ENCODE data around the gene SAA1.

DNA sequence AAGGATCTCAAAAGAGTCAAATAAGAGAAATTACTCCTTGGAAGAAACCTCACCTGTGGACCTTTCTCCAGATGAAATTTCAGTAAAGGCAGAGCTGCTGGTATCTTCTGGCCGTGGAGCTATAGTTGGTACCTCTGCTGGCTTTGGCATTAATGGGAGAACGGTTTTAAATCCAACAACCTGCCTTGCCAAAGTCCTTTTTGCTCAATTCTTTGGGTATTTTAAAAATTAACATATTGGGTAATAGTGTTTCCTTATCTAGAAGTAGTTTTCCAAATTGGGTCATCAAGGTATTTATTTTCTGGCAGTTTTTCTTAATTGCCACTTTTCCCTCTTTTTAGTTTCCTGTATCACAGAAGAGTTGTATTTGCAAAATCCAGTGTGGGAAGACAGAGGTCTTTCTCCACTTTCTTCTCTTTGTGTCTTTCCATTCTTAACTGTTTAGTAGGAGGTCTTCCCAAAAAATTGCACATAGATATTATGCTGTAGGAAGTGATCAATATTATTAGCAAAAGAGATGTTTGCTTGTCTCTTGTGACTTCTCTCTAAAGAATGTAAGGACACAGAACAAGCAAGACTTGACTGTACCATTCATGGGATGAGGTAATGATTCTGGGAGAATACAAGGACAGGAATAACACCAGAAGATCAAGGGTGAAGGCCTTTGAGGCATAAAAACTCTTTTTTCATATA is 29.3 kb upstream of the SAA1 start, which contains the start of gene SAA4:
- TF ChIP-seq POLR2A (IDR thresholded peaks at IDR 0.05; ENCODE audit: low read depth, low read length) (no peak), POLR2AphosphoS5 (IDR thresholded peaks at IDR 0.05; ENCODE audit: low read depth, low read length) (no peak), TAF1 (IDR thresholded peaks at IDR 0.05; ENCODE audit: borderline replicate concordance, low read depth, low read length) (no peak)

Measured in GM12892 (cell line).